GM12878 (cell line): ENCODE measurements around the gene NAV1. TPM values are rescaled to one million over a fixed set of nuclear protein-coding genes. Genes with fewer than 3 reads are reported as not detected.

ENCODE experiments used
- ATAC-seq: fragments of 200-7000 bp; cut with Tn5 transposase; 3 replicates; pipeline ENCODE4 v1.9.1; 2020; ENCODE audit warnings: mild to moderate bottlenecking, moderate library complexity
- BruUV-seq: library from RNA; stranded (reverse); fragments of 400-500 nt; replicated peaks from 2 replicates; lab custom pipeline; 2021; lab: Mats Ljungman, UMichigan
- CTCF ChIA-PET: fragments of 300-600 bp; sonication (Branson Sonifier 250); formaldehyde crosslinking; extraction: SDS; loops from one replicate; lab custom pipeline; 2021; ENCODE audit warnings: inconsistent platforms; lab: Yijun Ruan, JAX
- POLR2A ChIA-PET: fragments of 350-600 bp; formaldehyde crosslinking; extraction: SDS; loops from one replicate; lab custom pipeline; 2021; ENCODE audit warnings: inconsistent platforms; lab: Charles Lee
- RAD21 ChIA-PET: fragments of 300-600 bp; sonication (Branson Sonifier 250); formaldehyde crosslinking; loops from one replicate; lab custom pipeline; 2023; ENCODE audit warnings: antibody characterized with exemption; ENCODE audit not compliant: unreplicated experiment; lab: Charles Lee
- SMC1A ChIA-PET: fragments of 300-600 bp; sonication (Branson Sonifier 250); formaldehyde crosslinking; loops from one replicate; lab custom pipeline; 2023; ENCODE audit not compliant: unreplicated experiment, uncharacterized antibody; lab: Charles Lee
- DNase-seq: peaks from one replicate; pipeline ENCODE4 v3.0.0-alpha.2; 2011; ENCODE audit warnings: low read depth, low spot score
- FAIRE-seq: peaks from 3 replicates; lab custom pipeline; 2011; peaks lifted over from hg19 to GRCh38; lab: Jason Lieb, UNC
- H2AFZ ChIP-seq: 2 replicates; pipeline ENCODE4 v1.6.0; 2011; ENCODE audit warnings: low read depth, low read length, control low read depth; ENCODE audit not compliant: control insufficient read depth
- H3K27ac ChIP-seq: 2 replicates; pipeline ENCODE4 v1.5.1; 2011; ENCODE audit warnings: control low read depth; ENCODE audit not compliant: control insufficient read depth, insufficient read depth
- H3K27me3 ChIP-seq, 2 experiments: replicated peaks in 1 of 2; 2 replicates each; pipeline versions ENCODE4 v1.6.0 to v1.6.1; 2011; ENCODE audit warnings: low read length in 1 of 2; ENCODE audit not compliant: control insufficient read depth in 2 of 2, insufficient read depth in 2 of 2
- H3K36me3 ChIP-seq, 2 experiments: 2 replicates each; pipeline ENCODE4 v1.5.1; 2011; ENCODE audit warnings: low read length in 1 of 2; ENCODE audit not compliant: control insufficient read depth in 2 of 2, insufficient read depth in 2 of 2
- H3K4me1 ChIP-seq: 2 replicates; pipeline ENCODE4 v1.6.1; 2011; ENCODE audit warnings: mild to moderate bottlenecking, low read length, moderate library complexity, mixed read lengths; ENCODE audit not compliant: control insufficient read depth, insufficient read depth
- H3K4me2 ChIP-seq: 2 replicates; pipeline ENCODE4 v1.6.0; 2011; ENCODE audit warnings: control low read depth; ENCODE audit not compliant: control insufficient read depth, insufficient read depth
- H3K4me3 ChIP-seq: fragments of 200-600 bp; sonication (generic); 2 replicates; pipeline ENCODE4 v1.5.1; 2016
- H3K79me2 ChIP-seq: 2 replicates; pipeline ENCODE4 v1.6.0; 2011; ENCODE audit warnings: low read length; ENCODE audit not compliant: control insufficient read depth, insufficient read depth
- H3K9ac ChIP-seq: 2 replicates; pipeline ENCODE4 v1.8.0; 2011; ENCODE audit warnings: low read length, control low read depth, mixed read lengths; ENCODE audit not compliant: control insufficient read depth, insufficient read depth
- H3K9me3 ChIP-seq: replicated peaks from 3 replicates; pipeline ENCODE4 v1.5.1; 2011; ENCODE audit warnings: mild to moderate bottlenecking, low read length; ENCODE audit not compliant: control insufficient read depth, insufficient read depth
- H4K20me1 ChIP-seq: 2 replicates; pipeline ENCODE4 v1.6.0; 2011; ENCODE audit not compliant: control insufficient read depth, insufficient read depth
- BCL11A ChIP-seq: IDR thresholded peaks from 2 replicates; pipeline ENCODE4 v1.6.1; 2011; ENCODE audit warnings: low read depth, low read length
- BMI1 ChIP-seq: fragments of 450-650 bp; IDR thresholded peaks from 2 replicates; pipeline ENCODE4 v1.6.1; 2016; ENCODE audit warnings: mild to moderate bottlenecking, moderate library complexity, borderline replicate concordance
- E2F4 ChIP-seq: IDR thresholded peaks from 2 replicates; pipeline ENCODE4 v1.6.1; 2012; ENCODE audit warnings: low read depth, low read length, improper control_type of control experiment
- E4F1 ChIP-seq: fragments of 450-650 bp; IDR thresholded peaks from 2 replicates; pipeline ENCODE4 v1.6.1; 2018; ENCODE audit warnings: borderline replicate concordance, mild to moderate bottlenecking; ENCODE audit not compliant: partially characterized antibody
- EP300 ChIP-seq, 2 experiments: fragments of 150-350 bp in 1 of 2; IDR thresholded peaks; 2 replicates each; pipeline ENCODE4 v1.6.1; 2011 to 2012; ENCODE audit warnings: low read depth in 2 of 2, low read length in 2 of 2, borderline replicate concordance in 1 of 2, improper control_type of control experiment in 1 of 2, inconsistent platforms in 1 of 2; ENCODE audit not compliant: control insufficient read depth in 1 of 2
- EZH2 ChIP-seq: IDR thresholded peaks from 2 replicates; pipeline ENCODE4 v1.6.1; 2012; ENCODE audit warnings: low read depth, mild to moderate bottlenecking, control low read depth, inconsistent platforms, low read length, borderline replicate concordance; ENCODE audit not compliant: control insufficient read depth
- FOS ChIP-seq: IDR thresholded peaks from 3 replicates; pipeline ENCODE4 v1.6.1; 2011; ENCODE audit warnings: borderline replicate concordance; ENCODE audit not compliant: insufficient read length; ENCODE audit errors: extremely low read depth
- IKZF2 ChIP-seq, 2 experiments: fragments of 450-650 bp; IDR thresholded peaks; 2 replicates each; pipeline ENCODE4 v1.6.1; 2017; ENCODE audit warnings: mild to moderate bottlenecking in 2 of 2, moderate library complexity in 2 of 2
- LARP7 ChIP-seq: fragments of 450-650 bp; IDR thresholded peaks from 2 replicates; pipeline ENCODE4 v1.6.1; 2017; ENCODE audit warnings: mild to moderate bottlenecking
- MEF2B ChIP-seq: fragments of 450-650 bp; IDR thresholded peaks from 2 replicates; pipeline ENCODE4 v1.6.1; 2018; ENCODE audit warnings: mild to moderate bottlenecking, moderate library complexity; ENCODE audit not compliant: partially characterized antibody, poor library complexity, severe bottlenecking
- NBN ChIP-seq: fragments of 450-650 bp; IDR thresholded peaks from 2 replicates; pipeline ENCODE4 v1.6.1; 2016
- NFYA ChIP-seq: IDR thresholded peaks from 2 replicates; pipeline ENCODE4 v1.6.1; 2011; ENCODE audit warnings: low read depth, mild to moderate bottlenecking, low read length, improper control_type of control experiment, borderline replicate concordance
- NR2C1 ChIP-seq: fragments of 450-650 bp; IDR thresholded peaks from 2 replicates; pipeline ENCODE4 v1.6.1; 2017; ENCODE audit warnings: antibody characterized with exemption, mild to moderate bottlenecking, moderate library complexity
- PAX5 ChIP-seq: IDR thresholded peaks from 2 replicates; pipeline ENCODE4 v1.6.1; 2011; ENCODE audit warnings: low read depth, low read length, borderline replicate concordance
- SIN3A ChIP-seq: IDR thresholded peaks from 2 replicates; pipeline ENCODE4 v1.6.1; 2012; ENCODE audit warnings: low read depth, low read length, improper control_type of control experiment
- TCF12 ChIP-seq: IDR thresholded peaks from 2 replicates; pipeline ENCODE4 v1.6.1; 2011; ENCODE audit warnings: low read depth, mild to moderate bottlenecking, low read length
- TCF7 ChIP-seq: IDR thresholded peaks from 2 replicates; pipeline ENCODE4 v1.6.1; 2014; ENCODE audit warnings: antibody characterized with exemption, borderline replicate concordance
- YBX1 ChIP-seq: fragments of 450-650 bp; IDR thresholded peaks from 2 replicates; pipeline ENCODE4 v1.6.1; 2016; ENCODE audit warnings: antibody characterized with exemption
- WGBS: methylation state at CpG from one replicate; pipeline ENCODE4 v1.1.6; 2016; ENCODE audit warnings: low lambda C conversion rate; ENCODE audit not compliant: insufficient replicate concordance, insufficient coverage; ENCODE audit errors: missing lambda C conversion rate; 5-methylcytosine and 5-hydroxymethylcytosine counted together
- in situ Hi-C: fragments of 300-500 bp; cut with MboI; formaldehyde crosslinking; loops from 9 replicates; pipeline ENCODE4 v1.14.3; 2018; ENCODE audit warnings: mixed read lengths
- intact Hi-C: fragments of 100-400 bp; cut with micrococcal nuclease; formaldehyde crosslinking; loops from one replicate; pipeline ENCODE4 v1.14.2; 2022; ENCODE audit not compliant: unreplicated experiment
- polyA plus RNA-seq, 11 experiments: library from polyadenylated mRNA; depleted of rRNA in 4 of 11; unstranded in 6 of 11; stranded (reverse) in 5 of 11; fragments of >200 nt; fragmentation: Nextera tagmentation in 4 of 11; fragmentation: Illumina TruSeq in 1 of 11; extraction: Ambion mirVana in 4 of 11; extraction: Trizol in 1 of 11; gene quantifications; 1 replicate in 1 of 11; 2 replicates in 10 of 11; pipeline versions ENCODE4 v1.2.1 to v1.2.3, GENCODE V29; 2011 to 2016; ENCODE audit warnings: inconsistent platforms in 2 of 11, missing spikeins in 2 of 11, low read depth in 1 of 11
- total RNA-seq, 4 experiments: library from RNA; depleted of rRNA in 3 of 4; stranded (reverse); fragments of >200 nt in 3 of 4; fragmentation: Illumina TruSeq in 1 of 4; extraction: Trizol in 1 of 4; gene quantifications; 2 replicates each; pipeline versions ENCODE4 v1.2.1 to v1.2.3, GENCODE V29; 2013 to 2021

Gene NAV1
- total and polyA plus RNA-seq, 10 of the 15 experiments (the other 5 are each of a cell fraction or from before 2014, with no cell fraction given), result 0.04 to 1.3 (median 0.36) TPM

- TF ChIP-seq YBX1, result no peak
- TF ChIP-seq BMI1, result no peak
- TF ChIP-seq NBN, result no peak
Observed at GRCh38 chr1:201493757-201494617, 44.9 kb upstream of the NAV1 start (continued).

DNA sequence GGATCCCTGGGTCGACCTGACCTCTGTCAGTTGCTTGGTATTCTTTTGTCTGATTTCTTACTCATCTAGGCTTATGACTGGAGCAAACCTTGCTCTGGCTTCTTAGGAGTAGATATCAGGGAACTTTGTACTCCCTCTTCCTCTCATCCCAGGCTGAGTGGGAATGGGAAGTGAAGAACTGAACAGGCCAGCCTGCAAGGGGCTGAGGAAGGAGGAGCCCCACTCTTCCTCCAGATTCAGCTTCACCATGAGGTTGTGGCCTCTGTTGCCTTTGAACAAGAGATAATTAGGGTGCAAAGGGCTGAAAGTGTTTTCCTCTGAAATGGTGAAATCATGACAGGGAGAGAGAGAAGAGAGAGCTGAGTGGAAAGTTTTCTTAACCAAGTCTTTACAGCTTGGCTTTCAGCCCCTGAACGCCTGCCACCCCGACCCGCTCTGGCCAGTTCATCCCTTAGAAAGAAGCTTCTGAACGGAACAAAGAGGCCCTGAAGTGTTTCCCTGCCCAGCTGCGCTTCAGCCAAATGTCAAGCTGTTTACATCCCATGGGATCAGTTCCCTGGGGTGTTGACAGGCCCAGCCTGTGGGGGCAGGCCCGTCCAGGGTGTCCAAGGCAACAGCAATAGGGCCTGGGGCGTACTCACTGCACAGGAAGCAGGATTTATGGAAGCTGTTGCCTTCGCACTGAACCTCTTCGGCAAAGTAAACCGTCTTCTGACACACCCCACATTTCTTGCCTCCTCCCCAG lies 43.2 kb upstream of the NAV1 start:
- H3K79me2 ChIP-seq, result no peaks in the 10 kb centered on the region; the same call in 1 of the 2 replicates
- CTCF ChIA-PET, result interaction anchor here (1.0 to 13.1 kb wide), 3 partner anchors 14 to 32 kb away, joined by 3 to 144 read pairs (median 20); no protein-coding TSS in a partner anchor
- peaks cover 11 to 20% of the 10 kb centered on the region in 2 experiments; a peak in 3 of 4 replicates for H3K36me3 ChIP-seq
- H3K27ac ChIP-seq, result no peak overlapping the region
- H4K20me1 ChIP-seq, result no peaks in the 10 kb centered on the region
- no peaks in the 10 kb centered on the region; the same call in 2 of the 3 replicates for H3K9me3 ChIP-seq
- BruUV-seq, result no TSS peak
- no peak overlapping the region for H3K4me3 ChIP-seq
- RAD21 ChIA-PET, result no interaction called here
- POLR2A ChIA-PET, result interaction anchor here (1.2 kb wide), 1 partner anchor 10 kb away, joined by 5 read pairs; no protein-coding TSS in a partner anchor
- WGBS, result 89% methylated on average over 11 of the region's 11 CpGs
- ATAC-seq (no peak), DNase-seq (no peak), FAIRE-seq (no peak)
- no peaks in the 10 kb centered on the region for H3K4me1 ChIP-seq
- SMC1A ChIA-PET, result interaction anchor here (2.8 to 2.9 kb wide), 2 partner anchors 10 to 17 kb away, joined by 10 to 21 read pairs; no protein-coding TSS in a partner anchor
- intact Hi-C loops (no loop called here), in situ Hi-C loops (no loop called here)
- H3K9ac ChIP-seq, result no peak overlapping the region
- no peak overlapping the region for H3K4me2 ChIP-seq
- no peaks in the 10 kb centered on the region for H3K27me3 ChIP-seq
- no peak overlapping the region for H2AFZ ChIP-seq
- no peak for TF ChIP-seq EP300 (IDR thresholded peaks at IDR 0.05; ENCODE audit: borderline replicate concordance in 1 of 2, control insufficient read depth in 1 of 2, low read depth in 2 of 2, low read length in 2 of 2)
- no peak for TF ChIP-seq FOS
- no peak for TF ChIP-seq TCF7
- TF ChIP-seq TCF12, result no peak
- TF ChIP-seq BCL11A, result no peak
- TF ChIP-seq E4F1, result no peak
- TF ChIP-seq PAX5, result no peak
- no peak for TF ChIP-seq SIN3A
- no peak for TF ChIP-seq EZH2
- no peak for TF ChIP-seq IKZF2 (IDR thresholded peaks at IDR 0.05)
- TF ChIP-seq NR2C1, result no peak
- TF ChIP-seq LARP7, result no peak
- no peak for TF ChIP-seq MEF2B
- no peak for TF ChIP-seq NFYA
- TF ChIP-seq E2F4, result no peak
